SK-N-SH treated with all-trans-retinoic acid at 6 μM for 48 hours (cell line): ENCODE data around the gene NMUR1.

Experiments
- CREB5 ChIP-seq: fragments of 250-450 bp; sonication (Bioruptor Pico); IDR thresholded peaks from 2 replicates; pipeline ENCODE4 v1.5.1; 2020; ENCODE audit warnings: low read depth, mild to moderate bottlenecking, moderate library complexity
- CSDC2 ChIP-seq: fragments of 250-450 bp; sonication (Bioruptor Pico); IDR thresholded peaks from 2 replicates; pipeline ENCODE4 v1.5.0; 2020; ENCODE audit warnings: mild to moderate bottlenecking, moderate library complexity
- CSRNP3 ChIP-seq: fragments of 250-450 bp; sonication (Bioruptor Pico); IDR thresholded peaks from 2 replicates; pipeline ENCODE4 v1.5.1; 2021; ENCODE audit warnings: mild to moderate bottlenecking, moderate library complexity
- OSR1 ChIP-seq: fragments of 250-450 bp; sonication (Bioruptor Pico); IDR thresholded peaks from 2 replicates; pipeline ENCODE4 v1.8.0; 2022; ENCODE audit warnings: moderate library complexity, mild to moderate bottlenecking, inconsistent platforms
- PATZ1 ChIP-seq: fragments of 250-450 bp; sonication (Bioruptor Pico); IDR thresholded peaks from 2 replicates; pipeline ENCODE4 v1.8.0; 2020; ENCODE audit warnings: mild to moderate bottlenecking, moderate library complexity, borderline replicate concordance
- POU6F1 ChIP-seq: fragments of 250-450 bp; sonication (Bioruptor Pico); IDR thresholded peaks from 2 replicates; pipeline ENCODE4 v1.8.0; 2021; ENCODE audit warnings: low read depth, mild to moderate bottlenecking, moderate library complexity, borderline replicate concordance
- RARB ChIP-seq: fragments of 250-450 bp; sonication (Bioruptor Pico); IDR thresholded peaks from 2 replicates; pipeline ENCODE4 v1.8.0; 2021; ENCODE audit warnings: mild to moderate bottlenecking, moderate library complexity
- ZC3H10 ChIP-seq: fragments of 250-450 bp; sonication (Bioruptor Pico); IDR thresholded peaks from 2 replicates; pipeline ENCODE4 v1.5.1; 2021; ENCODE audit warnings: mild to moderate bottlenecking, moderate library complexity
- ZFP3 ChIP-seq: fragments of 250-450 bp; sonication (Bioruptor Pico); IDR thresholded peaks from 2 replicates; pipeline ENCODE4 v1.5.0; 2020; ENCODE audit warnings: mild to moderate bottlenecking, moderate library complexity
- ZFP30 ChIP-seq: fragments of 450-650 bp; formaldehyde crosslinking; IDR thresholded peaks from 2 replicates; pipeline ENCODE4 v1.5.0; 2022; ENCODE audit warnings: mild to moderate bottlenecking, moderate library complexity
- ZNF565 ChIP-seq: fragments of 450-650 bp; formaldehyde crosslinking; conservative IDR thresholded peaks from 2 replicates; pipeline ENCODE4 v1.5.0; 2020; ENCODE audit warnings: low read depth, mild to moderate bottlenecking, moderate library complexity
- ZNF70 ChIP-seq: fragments of 450-650 bp; formaldehyde crosslinking; IDR thresholded peaks from 2 replicates; pipeline ENCODE4 v1.5.0; 2020; ENCODE audit warnings: mild to moderate bottlenecking, moderate library complexity
- ZNF8 ChIP-seq: fragments of 450-650 bp; formaldehyde crosslinking; IDR thresholded peaks from 2 replicates; pipeline ENCODE4 v1.5.0; 2020; ENCODE audit warnings: mild to moderate bottlenecking, moderate library complexity

GRCh38 chr2:231575612-231576256 lies 45.5 kb upstream of the NMUR1 start:
- TF ChIP-seq ZNF8 (CRISPR knock-in tag): no peak
- no peak for TF ChIP-seq RARB (CRISPR knock-in tag)
- no peak for TF ChIP-seq ZNF70 (CRISPR knock-in tag)
- no peak for TF ChIP-seq ZNF565 (CRISPR knock-in tag)
- TF ChIP-seq CREB5: no peak
- TF ChIP-seq CSDC2 (CRISPR knock-in tag): no peak
- TF ChIP-seq ZFP3 (CRISPR knock-in tag): no peak
- no peak for TF ChIP-seq ZC3H10 (CRISPR knock-in tag)
- no peak for TF ChIP-seq ZFP30
- no peak for TF ChIP-seq CSRNP3 (CRISPR knock-in tag)
- no peak for TF ChIP-seq PATZ1 (CRISPR knock-in tag)
- TF ChIP-seq POU6F1 (CRISPR knock-in tag): no peak
- no peak for TF ChIP-seq OSR1 (CRISPR knock-in tag)
